H1 (cell line): ENCODE measurements around the gene CARD11. TPM values are rescaled to one million over a fixed set of nuclear protein-coding genes. Genes with fewer than 3 reads are reported as not detected.

Experiments
- CTCF ChIA-PET: fragments of 300-600 bp; sonication (Branson Sonifier 250); formaldehyde crosslinking; loops from one replicate; lab custom pipeline; 2021; ENCODE audit not compliant: partially characterized antibody; lab: Charles Lee
- POLR2A ChIA-PET: fragments of 300-600 bp; sonication (Branson Sonifier 250); formaldehyde crosslinking; loops from one replicate; lab custom pipeline; 2021; ENCODE audit warnings: inconsistent platforms; ENCODE audit not compliant: partially characterized antibody; lab: Charles Lee
- DNase-seq, 2 experiments: peaks; one replicate each; pipeline versions ENCODE4 v3.0.0 to v3.0.0-alpha.2; 2010 to 2022; ENCODE audit warnings: low spot score in 2 of 2, low read depth in 1 of 2, mixed read lengths in 1 of 2
- FAIRE-seq: peaks from 2 replicates; lab custom pipeline; 2011; peaks lifted over from hg19 to GRCh38; lab: Jason Lieb, UNC
- H2AFZ ChIP-seq: 2 replicates; pipeline ENCODE4 v1.8.1; 2012; ENCODE audit warnings: low read length, inconsistent platforms
- H2AK5ac ChIP-seq: 2 replicates; pipeline ENCODE4 v1.6.1; 2013; ENCODE audit warnings: low read depth, low read length
- H2BK120ac ChIP-seq: replicated peaks from 2 replicates; pipeline ENCODE3; 2013; ENCODE audit warnings: low read depth, low read length, inconsistent platforms
- H2BK12ac ChIP-seq: 2 replicates; pipeline ENCODE4 v1.6.1; 2013; ENCODE audit warnings: low read depth, low read length
- H2BK15ac ChIP-seq: 2 replicates; pipeline ENCODE4 v1.6.1; 2013; ENCODE audit warnings: low read length
- H2BK20ac ChIP-seq: 2 replicates; pipeline ENCODE4 v1.6.1; 2013; ENCODE audit warnings: low read length
- H2BK5ac ChIP-seq: 2 replicates; pipeline ENCODE4 v1.6.1; 2013; ENCODE audit warnings: low read depth, low read length
- H3K14ac ChIP-seq: 2 replicates; pipeline ENCODE4 v1.6.1; 2013; ENCODE audit warnings: inconsistent platforms; ENCODE audit not compliant: insufficient read length
- H3K18ac ChIP-seq: 2 replicates; pipeline ENCODE4 v1.6.1; 2013; ENCODE audit warnings: low read length; ENCODE audit errors: extremely low read depth
- H3K23ac ChIP-seq: 2 replicates; pipeline ENCODE4 v1.6.1; 2013; ENCODE audit warnings: inconsistent platforms; ENCODE audit not compliant: insufficient read length
- H3K23me2 ChIP-seq: 2 replicates; pipeline ENCODE4 v1.6.1; 2013; ENCODE audit warnings: low read depth, low read length
- H3K27ac ChIP-seq: 2 replicates; pipeline ENCODE4 v1.6.1; 2011; ENCODE audit warnings: low read depth, low read length, inconsistent platforms
- H3K27me3 ChIP-seq, 4 experiments: replicated peaks in 1 of 4; 1 replicate in 1 of 4; 2 replicates in 3 of 4; pipeline versions ENCODE4 v1.6.1 to v1.8.1; 2011 to 2013; ENCODE audit warnings: low read length in 3 of 4, mild to moderate bottlenecking in 3 of 4, inconsistent platforms in 2 of 4, mixed read lengths in 2 of 4, moderate library complexity in 1 of 4; ENCODE audit not compliant: control insufficient read depth in 3 of 4, insufficient read depth in 3 of 4; ENCODE audit errors: extremely low read depth in 1 of 4
- H3K36me3 ChIP-seq, 4 experiments: 2 replicates each; pipeline versions ENCODE4 v1.6.1 to v1.8.1; 2011 to 2013; ENCODE audit warnings: mild to moderate bottlenecking in 4 of 4, low read length in 3 of 4, moderate library complexity in 2 of 4, control low read depth in 1 of 4, inconsistent platforms in 1 of 4; ENCODE audit not compliant: insufficient read depth in 4 of 4, control insufficient read depth in 2 of 4
- H3K4ac ChIP-seq: replicated peaks from 2 replicates; pipeline ENCODE3; 2013; ENCODE audit warnings: low read length, low read depth, mixed read lengths, inconsistent platforms; ENCODE audit not compliant: insufficient read length
- H3K4me1 ChIP-seq, 4 experiments: replicated peaks in 1 of 4; 1 replicate in 1 of 4; 2 replicates in 3 of 4; pipeline versions ENCODE4 v1.6.1 to v1.8.1; 2011 to 2013; ENCODE audit warnings: low read length in 3 of 4, inconsistent platforms in 2 of 4, mixed read lengths in 1 of 4; ENCODE audit not compliant: insufficient read depth in 4 of 4, control insufficient read depth in 3 of 4
- H3K4me2 ChIP-seq, 2 experiments: 2 replicates each; pipeline versions ENCODE4 v1.6.1 to v1.8.1; 2011 to 2013; ENCODE audit warnings: low read depth in 2 of 2, low read length in 2 of 2, control low read depth in 1 of 2, inconsistent platforms in 1 of 2, mild to moderate bottlenecking in 1 of 2; ENCODE audit not compliant: insufficient read depth in 1 of 2
- H3K4me3 ChIP-seq, 4 experiments: fragments of 200-600, 300-600 bp in 1 of 4; sonication (generic), shearing (Covaris generic), sonication (Bioruptor Twin) in 1 of 4; 2 replicates each; pipeline versions ENCODE4 v1.5.1 to v1.8.1; 2011 to 2016; ENCODE audit warnings: low read length in 4 of 4, low read depth in 3 of 4, control low read depth in 2 of 4, inconsistent platforms in 2 of 4, mild to moderate bottlenecking in 2 of 4, mixed read lengths in 1 of 4, moderate library complexity in 1 of 4; ENCODE audit not compliant: insufficient read depth in 2 of 4; ENCODE audit errors: extremely low read depth in 1 of 4
- H3K56ac ChIP-seq: replicated peaks from 2 replicates; pipeline ENCODE3; 2013; ENCODE audit warnings: low read depth, mild to moderate bottlenecking, mixed read lengths, low read length, inconsistent platforms; ENCODE audit not compliant: insufficient read length
- H3K79me1 ChIP-seq: 2 replicates; pipeline ENCODE4 v1.6.1; 2013; ENCODE audit warnings: low read depth, low read length, control low read depth
- H3K79me2 ChIP-seq, 2 experiments: 2 replicates each; pipeline versions ENCODE4 v1.6.1 to v1.8.1; 2012 to 2013; ENCODE audit warnings: low read length in 2 of 2, mild to moderate bottlenecking in 2 of 2, inconsistent platforms in 1 of 2; ENCODE audit not compliant: insufficient read depth in 2 of 2, control insufficient read depth in 1 of 2
- H3K9ac ChIP-seq, 4 experiments: replicated peaks in 1 of 4; 1 replicate in 1 of 4; 2 replicates in 3 of 4; pipeline versions ENCODE4 v1.6.1 to v1.8.1; 2011 to 2013; ENCODE audit warnings: low read depth in 3 of 4, low read length in 3 of 4, control low read depth in 2 of 4, mild to moderate bottlenecking in 2 of 4, moderate library complexity in 2 of 4, inconsistent platforms in 1 of 4; ENCODE audit errors: extremely low read depth in 1 of 4
- H3K9me3 ChIP-seq, 2 experiments: 2 replicates each; pipeline versions ENCODE4 v1.6.1 to v1.8.1; 2012 to 2013; ENCODE audit warnings: mild to moderate bottlenecking in 2 of 2, moderate library complexity in 2 of 2, control low read depth in 1 of 2, inconsistent platforms in 1 of 2, low read depth in 1 of 2, low read length in 1 of 2, mixed read lengths in 1 of 2; ENCODE audit not compliant: insufficient read depth in 2 of 2
- H4K20me1 ChIP-seq, 2 experiments: replicated peaks in 1 of 2; 2 replicates each; pipeline versions ENCODE3 to v1.8.1; 2011 to 2013; ENCODE audit warnings: inconsistent platforms in 2 of 2, low read length in 2 of 2, mild to moderate bottlenecking in 1 of 2; ENCODE audit not compliant: insufficient read depth in 2 of 2, control insufficient read depth in 1 of 2
- H4K5ac ChIP-seq: 2 replicates; pipeline ENCODE4 v1.6.1; 2013; ENCODE audit warnings: low read length, low read depth, mixed read lengths, inconsistent platforms; ENCODE audit not compliant: insufficient read length
- H4K8ac ChIP-seq: 2 replicates; pipeline ENCODE4 v1.8.0; 2013; ENCODE audit warnings: mild to moderate bottlenecking, moderate library complexity, low read length, inconsistent platforms; ENCODE audit not compliant: insufficient read depth; ENCODE audit errors: extremely low read depth
- H4K91ac ChIP-seq: replicated peaks from 2 replicates; pipeline ENCODE3; 2013; ENCODE audit warnings: low read length, mixed read lengths, inconsistent platforms; ENCODE audit not compliant: insufficient read length
- EZH2 ChIP-seq: fragments of 200-600 bp; sonication (generic); IDR thresholded peaks from 2 replicates; pipeline ENCODE4 v1.7.1; 2012; ENCODE audit warnings: low read depth, mild to moderate bottlenecking, moderate library complexity, low read length, inconsistent platforms; ENCODE audit not compliant: severe bottlenecking
- KDM1A ChIP-seq: fragments of 200-600, 300-600 bp; sonication (generic); IDR thresholded peaks from 2 replicates; pipeline ENCODE4 v1.7.1; 2016; ENCODE audit warnings: mild to moderate bottlenecking, low read length, borderline replicate concordance
- NRF1 ChIP-seq: IDR thresholded peaks from 2 replicates; pipeline ENCODE4 v1.6.1; 2011; ENCODE audit warnings: mild to moderate bottlenecking, low read depth, low read length, improper control_type of control experiment
- SIX5 ChIP-seq: IDR thresholded peaks from 2 replicates; pipeline ENCODE4 v1.6.1; 2011; ENCODE audit warnings: mild to moderate bottlenecking, low read depth, low read length
- WGBS, 2 experiments: shearing (Covaris generic) in 1 of 2; methylation state at CpG; one replicate each; pipeline versions ENCODE4 v1.1.6 to v1.1.7; 2013 to 2015; ENCODE audit warnings: low lambda C conversion rate in 2 of 2, mixed read lengths in 2 of 2, inconsistent platforms in 1 of 2, low coverage in 1 of 2, missing lambda C conversion rate in 1 of 2; ENCODE audit not compliant: insufficient replicate concordance in 2 of 2, insufficient coverage in 1 of 2, insufficient read length in 1 of 2; ENCODE audit errors: extremely low coverage in 1 of 2, missing lambda C conversion rate in 1 of 2; 5-methylcytosine and 5-hydroxymethylcytosine counted together
- polyA plus RNA-seq, 7 experiments: library from polyadenylated mRNA; depleted of rRNA in 3 of 7; stranded (reverse) in 5 of 7; unstranded in 2 of 7; fragments of >200 nt in 5 of 7; fragments of 200-250 nt in 2 of 7; gene quantifications; 1 replicate in 5 of 7; 2 replicates in 1 of 7; 4 replicates in 1 of 7; pipeline versions ENCODE4 v1.2.1 to v1.2.3, GENCODE V29; 2011 to 2013; ENCODE audit warnings: missing spikeins in 2 of 7, mixed read lengths in 2 of 7
- total RNA-seq: library from RNA; stranded (reverse); fragmentation: NEBNext Ultra II Directional; extraction: Animal tissue kit (Norgen Biotek cat#: 25700); gene quantifications from 2 replicates; pipeline ENCODE4 v1.2.1, GENCODE V29; 2021

Gene CARD11
- total and polyA plus RNA-seq, 2 of the 8 experiments (the other 6 are each of a cell fraction or from before 2014, with no cell fraction given), result 12.6 to 29.8 TPM

DNA sequence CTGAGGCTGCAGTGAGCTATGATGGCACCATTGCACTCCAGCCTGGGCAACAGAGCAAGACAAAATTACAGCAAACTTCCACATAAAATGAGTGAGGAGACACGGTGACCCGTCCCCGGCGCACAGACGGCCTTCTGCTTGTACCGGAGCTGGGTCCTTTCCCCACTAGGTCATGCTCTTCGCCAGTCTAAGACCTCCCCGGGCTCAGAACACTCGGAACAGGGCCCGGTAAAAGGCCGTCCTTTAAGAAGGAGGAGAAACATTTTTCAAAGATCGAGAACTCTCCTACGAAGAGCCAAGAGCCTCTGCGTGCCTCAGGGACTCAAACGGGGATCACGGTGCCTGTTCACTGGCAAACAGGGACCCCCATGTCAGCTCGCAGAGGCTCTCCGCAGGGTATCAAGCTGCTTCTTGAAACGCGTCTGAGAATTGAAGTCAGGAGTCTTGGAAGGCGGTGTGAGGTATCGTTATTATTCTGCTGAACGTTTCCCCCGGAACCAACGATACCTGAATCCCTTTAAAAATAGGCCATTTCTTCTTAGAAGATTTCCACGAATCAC lies 9.0 kb downstream of the CARD11 start:
- H4K91ac ChIP-seq, result no peak overlapping the region
- no peak overlapping the region for H3K23ac ChIP-seq
- no peak overlapping the region for H3K9ac ChIP-seq
- no peaks in the 10 kb centered on the region for H3K23me2 ChIP-seq
- no peak overlapping the region for H2AK5ac ChIP-seq
- H3K56ac ChIP-seq, result no peak overlapping the region
- CTCF ChIA-PET, result interaction anchor here (0.6 to 0.7 kb wide), 3 partner anchors 35 to 1570 kb away, joined by 3 read pairs; no protein-coding TSS in a partner anchor
- POLR2A ChIA-PET, result no interaction called here
- no peak overlapping the region for H3K14ac ChIP-seq
- H3K27ac ChIP-seq, result no peak overlapping the region
- 92% methylated on average over 26 of the region's 26 CpGs; no CpG with 5 or more reads in 1 of the 2 experiments for WGBS, 2 experiments
- no peak overlapping the region for H2BK20ac ChIP-seq
- no peak overlapping the region for H2BK120ac ChIP-seq
- DNase-seq, result no peak
- no peak for TF ChIP-seq KDM1A
- TF ChIP-seq SIX5, result no peak
- no peak for TF ChIP-seq NRF1
- no peak for TF ChIP-seq EZH2
- TF ChIP-seq, all 59 proteins: peak for 0
- no peak for FAIRE-seq
- H3K18ac ChIP-seq, result no peak overlapping the region
- no peaks in the 10 kb centered on the region for H3K27me3 ChIP-seq
- H3K4ac ChIP-seq, result no peak overlapping the region
- no peak overlapping the region for H3K4me2 ChIP-seq
- no peak overlapping the region for H4K5ac ChIP-seq
- H3K79me2 ChIP-seq, result no peaks in the 10 kb centered on the region
- H2BK15ac ChIP-seq, result no peak overlapping the region
- no peak overlapping the region for H3K4me3 ChIP-seq
- H3K36me3 ChIP-seq, result no peaks in the 10 kb centered on the region
- H2AFZ ChIP-seq, result no peak overlapping the region
- H2BK5ac ChIP-seq, result no peak overlapping the region
- no peak overlapping the region for H4K8ac ChIP-seq
- no peaks in the 10 kb centered on the region; the same call in 1 of the 2 replicates for H3K79me1 ChIP-seq
- no peaks in the 10 kb centered on the region for H3K4me1 ChIP-seq
- no peaks in the 10 kb centered on the region for H4K20me1 ChIP-seq
- H3K9me3 ChIP-seq, result no peaks in the 10 kb centered on the region
- H2BK12ac ChIP-seq, result no peak overlapping the region
